Type B pancreatic cell (in vitro differentiated cells): Measurements from ENCODE around the gene DMBX1. TPM values are rescaled to one million over a fixed set of nuclear protein-coding genes. Genes with fewer than 3 reads are reported as not detected.

Source experiments
- DNase-seq: peaks from one replicate; pipeline ENCODE4 v3.0.0; 2021; ENCODE audit warnings: mixed read lengths; ENCODE audit not compliant: unreplicated experiment; ENCODE audit errors: extremely low spot score
- H3K27ac Mint-ChIP-seq: 2 replicates; pipeline ENCODE4 v1.8.0; 2021; ENCODE audit warnings: mild to moderate bottlenecking, mixed read lengths
- H3K27me3 Mint-ChIP-seq: 2 replicates; pipeline ENCODE4 v1.8.0; 2021; ENCODE audit warnings: mixed read lengths
- H3K36me3 Mint-ChIP-seq: 2 replicates; pipeline ENCODE4 v1.8.0; 2021; ENCODE audit warnings: mixed read lengths
- H3K4me1 Mint-ChIP-seq: one replicate; pipeline ENCODE4 v1.8.0; 2021; ENCODE audit warnings: mixed read lengths; ENCODE audit not compliant: unreplicated experiment
- H3K4me3 Mint-ChIP-seq: 2 replicates; pipeline ENCODE4 v1.8.0; 2021; ENCODE audit warnings: mild to moderate bottlenecking, mixed read lengths
- H3K9me3 Mint-ChIP-seq: 2 replicates; pipeline ENCODE4 v1.8.0; 2021; ENCODE audit warnings: mixed read lengths
- total RNA-seq: library from RNA; stranded (reverse); gene quantifications from 2 replicates; pipeline ENCODE4 v1.2.1, GENCODE V29; 2021; ENCODE audit warnings: low replicate concordance
- TF ChIP-seq, protein P1 (sequence below): fragments of 200-600 bp; sonication (generic); conservative IDR thresholded peaks from 2 replicates; pipeline ENCODE4 v1.5.0; 2021; ENCODE audit warnings: antibody characterized with exemption, mild to moderate bottlenecking

Gene DMBX1
- total RNA-seq, 1 donor from 2014 or later = 0.10 TPM

GRCh38 chr1:46480959-46481646 is 8.5 kb upstream of the DMBX1 start:
- no peaks in the 10 kb centered on the region for H3K4me1 Mint-ChIP-seq
- TF ChIP-seq, protein P1, sequence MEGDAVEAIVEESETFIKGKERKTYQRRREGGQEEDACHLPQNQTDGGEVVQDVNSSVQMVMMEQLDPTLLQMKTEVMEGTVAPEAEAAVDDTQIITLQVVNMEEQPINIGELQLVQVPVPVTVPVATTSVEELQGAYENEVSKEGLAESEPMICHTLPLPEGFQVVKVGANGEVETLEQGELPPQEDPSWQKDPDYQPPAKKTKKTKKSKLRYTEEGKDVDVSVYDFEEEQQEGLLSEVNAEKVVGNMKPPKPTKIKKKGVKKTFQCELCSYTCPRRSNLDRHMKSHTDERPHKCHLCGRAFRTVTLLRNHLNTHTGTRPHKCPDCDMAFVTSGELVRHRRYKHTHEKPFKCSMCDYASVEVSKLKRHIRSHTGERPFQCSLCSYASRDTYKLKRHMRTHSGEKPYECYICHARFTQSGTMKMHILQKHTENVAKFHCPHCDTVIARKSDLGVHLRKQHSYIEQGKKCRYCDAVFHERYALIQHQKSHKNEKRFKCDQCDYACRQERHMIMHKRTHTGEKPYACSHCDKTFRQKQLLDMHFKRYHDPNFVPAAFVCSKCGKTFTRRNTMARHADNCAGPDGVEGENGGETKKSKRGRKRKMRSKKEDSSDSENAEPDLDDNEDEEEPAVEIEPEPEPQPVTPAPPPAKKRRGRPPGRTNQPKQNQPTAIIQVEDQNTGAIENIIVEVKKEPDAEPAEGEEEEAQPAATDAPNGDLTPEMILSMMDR = no peak
- peaks cover 91% of the 10 kb centered on the region for H3K27me3 Mint-ChIP-seq
- H3K27ac Mint-ChIP-seq = no peak overlapping the region
- H3K9me3 Mint-ChIP-seq = no peaks in the 10 kb centered on the region
- H3K4me3 Mint-ChIP-seq = no peak overlapping the region
- H3K36me3 Mint-ChIP-seq = no peaks in the 10 kb centered on the region
- no peak for DNase-seq

GRCh38 chr1:46481961-46482360 is 7.7 kb upstream of the DMBX1 start:
- Mint-ChIP-seq H3K4me1 (peaks cover 4% of the 10 kb centered on the region), H3K27ac (no peak overlapping the region), H3K4me3 (no peak overlapping the region), H3K9me3 (no peaks in the 10 kb centered on the region), H3K36me3 (peaks cover 4% of the 10 kb centered on the region), H3K27me3 (peaks cover 93% of the 10 kb centered on the region)
- TF ChIP-seq, protein P1 = no peak
- DNase-seq = no peak

- Mint-ChIP-seq H3K27me3 (peaks cover 93% of the 10 kb centered on the region), H3K27ac (no peak overlapping the region), H3K36me3 (peaks cover 4% of the 10 kb centered on the region), H3K9me3 (no peaks in the 10 kb centered on the region), H3K4me3 (no peak overlapping the region), H3K4me1 (peaks cover 4% of the 10 kb centered on the region)
- DNase-seq = no peak
- TF ChIP-seq, protein P1 = no peak
Observed at GRCh38 chr1:46483589-46483988, 6.0 kb upstream of the DMBX1 start.

DNA sequence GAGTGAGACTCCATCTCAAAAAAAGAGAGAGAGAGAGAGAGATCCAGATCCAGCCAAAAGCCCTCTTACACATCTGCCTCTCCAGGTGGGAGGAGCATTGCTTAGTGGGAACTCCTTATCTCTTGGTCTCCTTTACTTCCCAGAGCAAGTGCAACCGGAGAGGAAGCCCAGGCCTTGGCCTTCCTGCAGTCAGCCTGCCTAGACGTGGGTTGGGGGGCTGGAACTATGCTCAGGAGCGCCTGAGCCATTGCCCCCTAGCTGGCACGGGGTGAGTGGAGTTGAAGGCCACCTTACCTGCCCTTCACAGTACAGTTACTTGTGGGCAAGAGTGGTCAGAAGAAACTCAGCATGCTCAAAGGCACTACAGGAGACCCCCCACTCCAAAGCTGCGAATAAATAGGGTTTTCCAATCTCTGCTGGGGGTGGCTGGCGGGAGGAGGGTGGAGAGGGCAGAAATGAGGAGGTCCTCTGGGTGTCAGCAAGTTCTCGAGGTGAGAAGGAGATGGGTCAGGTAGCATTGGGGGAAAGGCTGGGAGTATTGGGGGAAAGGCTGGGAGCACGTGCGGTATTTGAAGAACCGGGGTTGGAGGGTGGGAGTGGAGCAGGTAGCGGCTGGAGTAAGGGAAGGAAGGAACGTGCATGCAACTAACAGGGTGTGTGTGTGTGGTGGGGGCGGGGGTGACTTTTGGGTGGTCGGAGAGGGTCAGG is 4.7 kb upstream of the DMBX1 start:
- no peak for DNase-seq
- H3K27me3 Mint-ChIP-seq = peaks cover 96% of the 10 kb centered on the region
- no peak overlapping the region for H3K27ac Mint-ChIP-seq
- H3K4me3 Mint-ChIP-seq = no peak overlapping the region
- TF ChIP-seq, protein P1 = no peak
- peaks cover 7% of the 10 kb centered on the region for H3K4me1 Mint-ChIP-seq
- H3K36me3 Mint-ChIP-seq = peaks cover 4% of the 10 kb centered on the region
- no peaks in the 10 kb centered on the region for H3K9me3 Mint-ChIP-seq

DNA sequence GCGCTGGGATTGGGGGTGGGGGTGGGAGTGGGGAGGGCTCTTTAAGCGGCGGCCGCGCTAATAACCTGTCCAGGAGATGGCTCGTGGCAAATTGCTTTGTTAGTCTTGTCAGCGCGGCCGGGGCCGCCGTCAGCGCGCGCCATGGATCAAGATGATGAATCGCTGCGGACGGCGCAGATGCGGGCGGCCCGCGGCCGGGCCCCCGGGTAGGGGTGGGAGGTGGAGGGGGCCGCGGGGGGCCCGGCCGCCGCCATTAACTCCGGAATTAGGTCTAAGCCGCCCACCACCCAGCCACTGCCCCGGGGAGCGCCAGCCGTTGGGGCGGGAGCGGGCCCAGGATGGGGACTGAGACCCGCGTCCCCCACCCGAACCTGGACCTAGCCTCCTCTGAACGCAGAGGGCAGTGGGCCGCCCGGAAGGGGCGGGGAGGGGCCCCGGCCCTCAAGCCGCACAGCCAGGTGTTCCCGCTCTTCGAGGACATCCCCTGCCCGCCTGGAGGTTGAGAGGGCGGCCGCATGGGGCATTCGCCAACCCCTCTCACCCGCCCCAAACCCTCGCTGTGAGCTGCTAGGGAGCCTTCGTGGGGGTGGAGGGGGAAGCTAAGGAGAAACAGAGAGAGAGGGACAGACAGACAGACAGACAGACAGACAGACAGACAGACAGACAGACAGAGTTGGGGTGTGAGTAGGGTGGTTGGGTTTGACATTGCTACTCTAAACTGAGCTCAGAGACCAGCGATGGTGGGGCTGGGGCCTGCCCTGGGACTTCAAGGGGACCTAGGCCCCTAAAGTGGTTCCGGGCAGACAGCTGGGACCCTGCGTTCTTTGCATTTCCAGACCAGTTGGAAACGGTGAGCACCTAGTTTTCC is 3.8 kb upstream of the DMBX1 start:
- Mint-ChIP-seq H3K27me3 (peaks cover 95% of the 10 kb centered on the region), H3K4me1 (peaks cover 10% of the 10 kb centered on the region), H3K27ac (no peak overlapping the region), H3K36me3 (peaks cover 4% of the 10 kb centered on the region), H3K9me3 (no peaks in the 10 kb centered on the region), H3K4me3 (peak overlapping the region; percentile 37)
- TF ChIP-seq, protein P1 = no peak
- no peak for DNase-seq
